ENCODE measurements around the gene SPATA31C2.
"Not testable (repeated sequence)": the region's sequence is repeated elsewhere in the genome, so short reads cannot be mapped to it uniquely, and the experiment has no call there.

Gene SPATA31C2

GRCh38 chr9:88143957-88144625, 5.8 kb upstream of the SPATA31C2 start:
- no peak overlapping the region for H3K4me2 ChIP-seq (ENCODE audit: low read length)
- no peak overlapping the region for H3K4ac ChIP-seq (ENCODE audit: low read depth, low read length)
- H3K79me1 ChIP-seq (ENCODE audit: low read length): no peaks in the 10 kb centered on the region
- H3K79me2 ChIP-seq (ENCODE audit: control insufficient read depth, insufficient read depth, low read length): no peaks in the 10 kb centered on the region
- no peak overlapping the region for H4K8ac ChIP-seq (ENCODE audit: low read depth, low read length)
- no peak overlapping the region for H3K27ac ChIP-seq (ENCODE audit: low read depth, low read length)
- no peak overlapping the region for H2BK5ac ChIP-seq (ENCODE audit: low read length)
- no peaks in the 10 kb centered on the region for H3K36me3 ChIP-seq (ENCODE audit: control insufficient read depth, insufficient read depth, low read length)
- DNase-seq: no peak
- H3K4me1 ChIP-seq (ENCODE audit: control insufficient read depth, low read depth, low read length): no peaks in the 10 kb centered on the region
- H3K18ac ChIP-seq (ENCODE audit: low read length): no peak overlapping the region
- no peak overlapping the region for H4K5ac ChIP-seq (ENCODE audit: low read length)
- no peak overlapping the region for H3K56ac ChIP-seq (ENCODE audit: low read length)
- no peak overlapping the region for H3K9ac ChIP-seq (ENCODE audit: low read length)
- no peak overlapping the region for H2AK5ac ChIP-seq (ENCODE audit: low read length)
- H3K27me3 ChIP-seq (ENCODE audit: insufficient read depth, low read length, poor library complexity): no peaks in the 10 kb centered on the region
- no peak overlapping the region for H2BK120ac ChIP-seq (ENCODE audit: low read depth, low read length)
- H3K23ac ChIP-seq (ENCODE audit: low read length): no peak overlapping the region
- WGBS (ENCODE audit: extremely low coverage, insufficient coverage, low lambda C conversion rate): no CpG with 5 or more reads among the region's 6 CpGs
- no peak overlapping the region for H3K4me3 ChIP-seq (ENCODE audit: low read length)
- no peak overlapping the region for H2BK15ac ChIP-seq (replicated peaks; ENCODE audit: low read depth)

GRCh38 chr9:88143179-88143578, 4.9 kb upstream of the SPATA31C2 start:
- no peak overlapping the region for H3K23ac ChIP-seq (ENCODE audit: low read length)
- no peaks in the 10 kb centered on the region for H3K36me3 ChIP-seq (ENCODE audit: control insufficient read depth, insufficient read depth, low read length)
- H3K4me1 ChIP-seq (ENCODE audit: control insufficient read depth, low read depth, low read length): no peaks in the 10 kb centered on the region
- DNase-seq: no peak
- H3K4me2 ChIP-seq (ENCODE audit: low read length): no peak overlapping the region
- H3K4me3 ChIP-seq (ENCODE audit: low read length): no peak overlapping the region
- no peaks in the 10 kb centered on the region for H3K79me2 ChIP-seq (ENCODE audit: control insufficient read depth, insufficient read depth, low read length)
- H2BK15ac ChIP-seq (replicated peaks; ENCODE audit: low read depth): no peak overlapping the region
- H3K4ac ChIP-seq (ENCODE audit: low read depth, low read length): no peak overlapping the region
- no peaks in the 10 kb centered on the region for H3K79me1 ChIP-seq (ENCODE audit: low read length)
- H2BK5ac ChIP-seq (ENCODE audit: low read length): no peak overlapping the region
- WGBS (ENCODE audit: extremely low coverage, insufficient coverage, low lambda C conversion rate): no CpG with 5 or more reads among the region's 3 CpGs
- H4K5ac ChIP-seq (ENCODE audit: low read length): no peak overlapping the region
- no peak overlapping the region for H3K56ac ChIP-seq (ENCODE audit: low read length)
- H2BK120ac ChIP-seq (ENCODE audit: low read depth, low read length): no peak overlapping the region
- H3K27me3 ChIP-seq (ENCODE audit: insufficient read depth, low read length, poor library complexity): no peaks in the 10 kb centered on the region
- no peak overlapping the region for H3K27ac ChIP-seq (ENCODE audit: low read depth, low read length)
- H4K8ac ChIP-seq (ENCODE audit: low read depth, low read length): no peak overlapping the region
- H2AK5ac ChIP-seq (ENCODE audit: low read length): no peak overlapping the region
- no peak overlapping the region for H3K18ac ChIP-seq (ENCODE audit: low read length)
- H3K9ac ChIP-seq (ENCODE audit: low read length): no peak overlapping the region

GRCh38 chr9:88133552-88133951, 4.7 kb downstream of the SPATA31C2 start:
- not testable (repeated sequence) for H2BK120ac ChIP-seq (ENCODE audit: low read depth, low read length); H3K9ac ChIP-seq (ENCODE audit: low read length); H3K27ac ChIP-seq (ENCODE audit: low read depth, low read length); H3K36me3 ChIP-seq (ENCODE audit: control insufficient read depth, insufficient read depth, low read length); H3K79me1 ChIP-seq (ENCODE audit: low read length); H2BK15ac ChIP-seq (replicated peaks; ENCODE audit: low read depth); DNase-seq; H3K4me1 ChIP-seq (ENCODE audit: control insufficient read depth, low read depth, low read length); H3K4me3 ChIP-seq (ENCODE audit: low read length); H3K4me2 ChIP-seq (ENCODE audit: low read length); H2BK5ac ChIP-seq (ENCODE audit: low read length); H3K18ac ChIP-seq (ENCODE audit: low read length); H2AK5ac ChIP-seq (ENCODE audit: low read length); H3K56ac ChIP-seq (ENCODE audit: low read length); H3K23ac ChIP-seq (ENCODE audit: low read length); H4K8ac ChIP-seq (ENCODE audit: low read depth, low read length); H3K4ac ChIP-seq (ENCODE audit: low read depth, low read length); H4K5ac ChIP-seq (ENCODE audit: low read length); H3K79me2 ChIP-seq (ENCODE audit: control insufficient read depth, insufficient read depth, low read length); H3K27me3 ChIP-seq (ENCODE audit: insufficient read depth, low read length, poor library complexity)
- no CpG with 5 or more reads among the region's 12 CpGs for WGBS (ENCODE audit: extremely low coverage, insufficient coverage, low lambda C conversion rate)

- H2BK120ac ChIP-seq (ENCODE audit: low read depth, low read length); H3K9ac ChIP-seq (ENCODE audit: low read length); H4K8ac ChIP-seq (ENCODE audit: low read depth, low read length); H3K4ac ChIP-seq (ENCODE audit: low read depth, low read length); H3K4me1 ChIP-seq (ENCODE audit: control insufficient read depth, low read depth, low read length); DNase-seq; H3K27ac ChIP-seq (ENCODE audit: low read depth, low read length); H3K36me3 ChIP-seq (ENCODE audit: control insufficient read depth, insufficient read depth, low read length); H3K23ac ChIP-seq (ENCODE audit: low read length); H3K79me2 ChIP-seq (ENCODE audit: control insufficient read depth, insufficient read depth, low read length); H3K4me3 ChIP-seq (ENCODE audit: low read length); H3K18ac ChIP-seq (ENCODE audit: low read length); H2BK15ac ChIP-seq (replicated peaks; ENCODE audit: low read depth); H2AK5ac ChIP-seq (ENCODE audit: low read length); H3K56ac ChIP-seq (ENCODE audit: low read length); H4K5ac ChIP-seq (ENCODE audit: low read length); H2BK5ac ChIP-seq (ENCODE audit: low read length); H3K27me3 ChIP-seq (ENCODE audit: insufficient read depth, low read length, poor library complexity); H3K4me2 ChIP-seq (ENCODE audit: low read length); H3K79me1 ChIP-seq (ENCODE audit: low read length): not testable (repeated sequence)
- no CpG with 5 or more reads among the region's 9 CpGs for WGBS (ENCODE audit: extremely low coverage, insufficient coverage, low lambda C conversion rate)
Measured at GRCh38 chr9:88129556-88129955, 8.7 kb downstream of the SPATA31C2 start.

- not testable (repeated sequence) for H3K56ac ChIP-seq (ENCODE audit: low read length); H3K79me2 ChIP-seq (ENCODE audit: control insufficient read depth, insufficient read depth, low read length); H2BK5ac ChIP-seq (ENCODE audit: low read length); H2BK120ac ChIP-seq (ENCODE audit: low read depth, low read length); H2BK15ac ChIP-seq (replicated peaks; ENCODE audit: low read depth); H3K79me1 ChIP-seq (ENCODE audit: low read length); H3K4me3 ChIP-seq (ENCODE audit: low read length); H3K23ac ChIP-seq (ENCODE audit: low read length); H3K36me3 ChIP-seq (ENCODE audit: control insufficient read depth, insufficient read depth, low read length); H4K5ac ChIP-seq (ENCODE audit: low read length); H3K4ac ChIP-seq (ENCODE audit: low read depth, low read length); H3K9ac ChIP-seq (ENCODE audit: low read length); H3K4me2 ChIP-seq (ENCODE audit: low read length); H3K27me3 ChIP-seq (ENCODE audit: insufficient read depth, low read length, poor library complexity); DNase-seq; H4K8ac ChIP-seq (ENCODE audit: low read depth, low read length); H3K18ac ChIP-seq (ENCODE audit: low read length); H3K4me1 ChIP-seq (ENCODE audit: control insufficient read depth, low read depth, low read length); H3K27ac ChIP-seq (ENCODE audit: low read depth, low read length); H2AK5ac ChIP-seq (ENCODE audit: low read length)
- WGBS (ENCODE audit: extremely low coverage, insufficient coverage, low lambda C conversion rate): no CpG with 5 or more reads among the region's 13 CpGs
Measured at GRCh38 chr9:88127700-88128300, 10.5 kb downstream of the SPATA31C2 start.

- H2BK15ac ChIP-seq (replicated peaks; ENCODE audit: low read depth); DNase-seq; H3K4me2 ChIP-seq (ENCODE audit: low read length); H3K9ac ChIP-seq (ENCODE audit: low read length); H2AK5ac ChIP-seq (ENCODE audit: low read length); H3K36me3 ChIP-seq (ENCODE audit: control insufficient read depth, insufficient read depth, low read length); H4K5ac ChIP-seq (ENCODE audit: low read length); H3K27me3 ChIP-seq (ENCODE audit: insufficient read depth, low read length, poor library complexity); H3K56ac ChIP-seq (ENCODE audit: low read length); H3K18ac ChIP-seq (ENCODE audit: low read length); H2BK5ac ChIP-seq (ENCODE audit: low read length); H3K23ac ChIP-seq (ENCODE audit: low read length); H3K79me2 ChIP-seq (ENCODE audit: control insufficient read depth, insufficient read depth, low read length); H3K27ac ChIP-seq (ENCODE audit: low read depth, low read length); H3K4ac ChIP-seq (ENCODE audit: low read depth, low read length); H2BK120ac ChIP-seq (ENCODE audit: low read depth, low read length); H4K8ac ChIP-seq (ENCODE audit: low read depth, low read length); H3K4me3 ChIP-seq (ENCODE audit: low read length); H3K4me1 ChIP-seq (ENCODE audit: control insufficient read depth, low read depth, low read length); H3K79me1 ChIP-seq (ENCODE audit: low read length): not testable (repeated sequence)
Measured at GRCh38 chr9:88123413-88123812, 14.9 kb downstream of the SPATA31C2 start.
